H1 (cell line): ENCODE data around the gene MPRIP. TPM values are rescaled to one million over a fixed set of nuclear protein-coding genes. Genes with fewer than 3 reads are reported as not detected.

Source experiments
- CTCF ChIA-PET: fragments of 300-600 bp; sonication (Branson Sonifier 250); formaldehyde crosslinking; loops from one replicate; lab custom pipeline; 2021; ENCODE audit not compliant: partially characterized antibody; lab: Charles Lee
- POLR2A ChIA-PET: fragments of 300-600 bp; sonication (Branson Sonifier 250); formaldehyde crosslinking; loops from one replicate; lab custom pipeline; 2021; ENCODE audit warnings: inconsistent platforms; ENCODE audit not compliant: partially characterized antibody; lab: Charles Lee
- DNase-seq, 2 experiments: peaks; one replicate each; pipeline versions ENCODE4 v3.0.0 to v3.0.0-alpha.2; 2010 to 2022; ENCODE audit warnings: low spot score in 2 of 2, low read depth in 1 of 2, mixed read lengths in 1 of 2
- FAIRE-seq: peaks from 2 replicates; lab custom pipeline; 2011; peaks lifted over from hg19 to GRCh38; lab: Jason Lieb, UNC
- H2AFZ ChIP-seq: 2 replicates; pipeline ENCODE4 v1.8.1; 2012; ENCODE audit warnings: low read length, inconsistent platforms
- H2AK5ac ChIP-seq: 2 replicates; pipeline ENCODE4 v1.6.1; 2013; ENCODE audit warnings: low read depth, low read length
- H2BK120ac ChIP-seq: replicated peaks from 2 replicates; pipeline ENCODE3; 2013; ENCODE audit warnings: low read depth, low read length, inconsistent platforms
- H2BK12ac ChIP-seq: 2 replicates; pipeline ENCODE4 v1.6.1; 2013; ENCODE audit warnings: low read depth, low read length
- H2BK15ac ChIP-seq: 2 replicates; pipeline ENCODE4 v1.6.1; 2013; ENCODE audit warnings: low read length
- H2BK20ac ChIP-seq: 2 replicates; pipeline ENCODE4 v1.6.1; 2013; ENCODE audit warnings: low read length
- H2BK5ac ChIP-seq: 2 replicates; pipeline ENCODE4 v1.6.1; 2013; ENCODE audit warnings: low read depth, low read length
- H3K14ac ChIP-seq: 2 replicates; pipeline ENCODE4 v1.6.1; 2013; ENCODE audit warnings: inconsistent platforms; ENCODE audit not compliant: insufficient read length
- H3K18ac ChIP-seq: 2 replicates; pipeline ENCODE4 v1.6.1; 2013; ENCODE audit warnings: low read length; ENCODE audit errors: extremely low read depth
- H3K23ac ChIP-seq: 2 replicates; pipeline ENCODE4 v1.6.1; 2013; ENCODE audit warnings: inconsistent platforms; ENCODE audit not compliant: insufficient read length
- H3K23me2 ChIP-seq: 2 replicates; pipeline ENCODE4 v1.6.1; 2013; ENCODE audit warnings: low read depth, low read length
- H3K27ac ChIP-seq: 2 replicates; pipeline ENCODE4 v1.6.1; 2011; ENCODE audit warnings: low read depth, low read length, inconsistent platforms
- H3K27me3 ChIP-seq, 4 experiments: replicated peaks in 1 of 4; 1 replicate in 1 of 4; 2 replicates in 3 of 4; pipeline versions ENCODE4 v1.6.1 to v1.8.1; 2011 to 2013; ENCODE audit warnings: low read length in 3 of 4, mild to moderate bottlenecking in 3 of 4, inconsistent platforms in 2 of 4, mixed read lengths in 2 of 4, moderate library complexity in 1 of 4; ENCODE audit not compliant: control insufficient read depth in 3 of 4, insufficient read depth in 3 of 4; ENCODE audit errors: extremely low read depth in 1 of 4
- H3K36me3 ChIP-seq, 4 experiments: 2 replicates each; pipeline versions ENCODE4 v1.6.1 to v1.8.1; 2011 to 2013; ENCODE audit warnings: mild to moderate bottlenecking in 4 of 4, low read length in 3 of 4, moderate library complexity in 2 of 4, control low read depth in 1 of 4, inconsistent platforms in 1 of 4; ENCODE audit not compliant: insufficient read depth in 4 of 4, control insufficient read depth in 2 of 4
- H3K4ac ChIP-seq: replicated peaks from 2 replicates; pipeline ENCODE3; 2013; ENCODE audit warnings: low read length, low read depth, mixed read lengths, inconsistent platforms; ENCODE audit not compliant: insufficient read length
- H3K4me1 ChIP-seq, 4 experiments: replicated peaks in 1 of 4; 1 replicate in 1 of 4; 2 replicates in 3 of 4; pipeline versions ENCODE4 v1.6.1 to v1.8.1; 2011 to 2013; ENCODE audit warnings: low read length in 3 of 4, inconsistent platforms in 2 of 4, mixed read lengths in 1 of 4; ENCODE audit not compliant: insufficient read depth in 4 of 4, control insufficient read depth in 3 of 4
- H3K4me2 ChIP-seq, 2 experiments: 2 replicates each; pipeline versions ENCODE4 v1.6.1 to v1.8.1; 2011 to 2013; ENCODE audit warnings: low read depth in 2 of 2, low read length in 2 of 2, control low read depth in 1 of 2, inconsistent platforms in 1 of 2, mild to moderate bottlenecking in 1 of 2; ENCODE audit not compliant: insufficient read depth in 1 of 2
- H3K4me3 ChIP-seq, 4 experiments: fragments of 200-600, 300-600 bp in 1 of 4; sonication (generic), shearing (Covaris generic), sonication (Bioruptor Twin) in 1 of 4; 2 replicates each; pipeline versions ENCODE4 v1.5.1 to v1.8.1; 2011 to 2016; ENCODE audit warnings: low read length in 4 of 4, low read depth in 3 of 4, control low read depth in 2 of 4, inconsistent platforms in 2 of 4, mild to moderate bottlenecking in 2 of 4, mixed read lengths in 1 of 4, moderate library complexity in 1 of 4; ENCODE audit not compliant: insufficient read depth in 2 of 4; ENCODE audit errors: extremely low read depth in 1 of 4
- H3K56ac ChIP-seq: replicated peaks from 2 replicates; pipeline ENCODE3; 2013; ENCODE audit warnings: low read depth, mild to moderate bottlenecking, mixed read lengths, low read length, inconsistent platforms; ENCODE audit not compliant: insufficient read length
- H3K79me1 ChIP-seq: 2 replicates; pipeline ENCODE4 v1.6.1; 2013; ENCODE audit warnings: low read depth, low read length, control low read depth
- H3K79me2 ChIP-seq, 2 experiments: 2 replicates each; pipeline versions ENCODE4 v1.6.1 to v1.8.1; 2012 to 2013; ENCODE audit warnings: low read length in 2 of 2, mild to moderate bottlenecking in 2 of 2, inconsistent platforms in 1 of 2; ENCODE audit not compliant: insufficient read depth in 2 of 2, control insufficient read depth in 1 of 2
- H3K9ac ChIP-seq, 4 experiments: replicated peaks in 1 of 4; 1 replicate in 1 of 4; 2 replicates in 3 of 4; pipeline versions ENCODE4 v1.6.1 to v1.8.1; 2011 to 2013; ENCODE audit warnings: low read depth in 3 of 4, low read length in 3 of 4, control low read depth in 2 of 4, mild to moderate bottlenecking in 2 of 4, moderate library complexity in 2 of 4, inconsistent platforms in 1 of 4; ENCODE audit errors: extremely low read depth in 1 of 4
- H3K9me3 ChIP-seq, 2 experiments: 2 replicates each; pipeline versions ENCODE4 v1.6.1 to v1.8.1; 2012 to 2013; ENCODE audit warnings: mild to moderate bottlenecking in 2 of 2, moderate library complexity in 2 of 2, control low read depth in 1 of 2, inconsistent platforms in 1 of 2, low read depth in 1 of 2, low read length in 1 of 2, mixed read lengths in 1 of 2; ENCODE audit not compliant: insufficient read depth in 2 of 2
- H4K20me1 ChIP-seq, 2 experiments: replicated peaks in 1 of 2; 2 replicates each; pipeline versions ENCODE3 to v1.8.1; 2011 to 2013; ENCODE audit warnings: inconsistent platforms in 2 of 2, low read length in 2 of 2, mild to moderate bottlenecking in 1 of 2; ENCODE audit not compliant: insufficient read depth in 2 of 2, control insufficient read depth in 1 of 2
- H4K5ac ChIP-seq: 2 replicates; pipeline ENCODE4 v1.6.1; 2013; ENCODE audit warnings: low read length, low read depth, mixed read lengths, inconsistent platforms; ENCODE audit not compliant: insufficient read length
- H4K8ac ChIP-seq: 2 replicates; pipeline ENCODE4 v1.8.0; 2013; ENCODE audit warnings: mild to moderate bottlenecking, moderate library complexity, low read length, inconsistent platforms; ENCODE audit not compliant: insufficient read depth; ENCODE audit errors: extremely low read depth
- H4K91ac ChIP-seq: replicated peaks from 2 replicates; pipeline ENCODE3; 2013; ENCODE audit warnings: low read length, mixed read lengths, inconsistent platforms; ENCODE audit not compliant: insufficient read length
- ATF2 ChIP-seq: IDR thresholded peaks from 2 replicates; pipeline ENCODE4 v1.6.1; 2012; ENCODE audit warnings: low read length, inconsistent platforms
- CBX5 ChIP-seq: fragments of 300-800, 300-1000 bp; sonication (generic); IDR thresholded peaks from 2 replicates; pipeline ENCODE4 v1.7.1; 2016; ENCODE audit warnings: antibody characterized with exemption, low read length, low read depth
- CTCF ChIP-seq, 3 experiments: IDR thresholded peaks; 1 replicate in 2 of 3; 2 replicates in 1 of 3; pipeline versions ENCODE4 v1.5.1 to v1.6.1; 2011; ENCODE audit warnings: low read length in 3 of 3, mild to moderate bottlenecking in 3 of 3, inconsistent platforms in 2 of 3, low read depth in 1 of 3, moderate library complexity in 1 of 3; ENCODE audit not compliant: insufficient read depth in 1 of 3; ENCODE audit errors: control extremely low read depth in 1 of 3
- E2F6 ChIP-seq: IDR thresholded peaks from 2 replicates; pipeline ENCODE4 v1.6.1; 2012; ENCODE audit warnings: inconsistent platforms
- NRF1 ChIP-seq: IDR thresholded peaks from 2 replicates; pipeline ENCODE4 v1.6.1; 2011; ENCODE audit warnings: mild to moderate bottlenecking, low read depth, low read length, improper control_type of control experiment
- WGBS, 2 experiments: shearing (Covaris generic) in 1 of 2; methylation state at CpG; one replicate each; pipeline versions ENCODE4 v1.1.6 to v1.1.7; 2013 to 2015; ENCODE audit warnings: low lambda C conversion rate in 2 of 2, mixed read lengths in 2 of 2, inconsistent platforms in 1 of 2, low coverage in 1 of 2, missing lambda C conversion rate in 1 of 2; ENCODE audit not compliant: insufficient replicate concordance in 2 of 2, insufficient coverage in 1 of 2, insufficient read length in 1 of 2; ENCODE audit errors: extremely low coverage in 1 of 2, missing lambda C conversion rate in 1 of 2; 5-methylcytosine and 5-hydroxymethylcytosine counted together
- polyA plus RNA-seq, 7 experiments: library from polyadenylated mRNA; depleted of rRNA in 3 of 7; stranded (reverse) in 5 of 7; unstranded in 2 of 7; fragments of >200 nt in 5 of 7; fragments of 200-250 nt in 2 of 7; gene quantifications; 1 replicate in 5 of 7; 2 replicates in 1 of 7; 4 replicates in 1 of 7; pipeline versions ENCODE4 v1.2.1 to v1.2.3, GENCODE V29; 2011 to 2013; ENCODE audit warnings: missing spikeins in 2 of 7, mixed read lengths in 2 of 7
- total RNA-seq: library from RNA; stranded (reverse); fragmentation: NEBNext Ultra II Directional; extraction: Animal tissue kit (Norgen Biotek cat#: 25700); gene quantifications from 2 replicates; pipeline ENCODE4 v1.2.1, GENCODE V29; 2021

The MPRIP gene
- total and polyA plus RNA-seq, 2 of the 8 experiments (the other 6 are each of a cell fraction or from before 2014, with no cell fraction given), result 48.6 to 146 TPM

- Histone ChIP-seq H2AK5ac (no peak overlapping the region), H3K23me2 (no peaks in the 10 kb centered on the region), H3K14ac (no peak overlapping the region), H3K9me3 (no peaks in the 10 kb centered on the region), H3K4me3 (no peak overlapping the region), H3K18ac (no peak overlapping the region), H2BK120ac (no peak overlapping the region), H2AFZ (no peak overlapping the region), H3K79me2 (no peaks in the 10 kb centered on the region; a peak in 1 of 4 replicates), H4K5ac (no peak overlapping the region), H4K8ac (no peak overlapping the region), H3K4ac (no peak overlapping the region), H3K36me3 (no peaks in the 10 kb centered on the region), H2BK12ac (no peak overlapping the region), H3K56ac (no peak overlapping the region), H4K91ac (no peak overlapping the region), H2BK20ac (no peak overlapping the region), H2BK15ac (no peak overlapping the region), H3K23ac (no peak overlapping the region), H3K4me2 (no peak overlapping the region), H3K79me1 (peaks cover 14% of the 10 kb centered on the region), H3K4me1 (peaks cover 0 to 8% (median 2%) of the 10 kb centered on the region in 4 experiments; a peak in 4 of 7 replicates), H4K20me1 (peaks cover 2 to 5% of the 10 kb centered on the region in 2 experiments), H3K27ac (no peak overlapping the region), H3K27me3 (no peaks in the 10 kb centered on the region), H2BK5ac (no peak overlapping the region), H3K9ac (no peak overlapping the region)
- ChIA-PET CTCF (interaction anchor here (0.6 to 4.4 kb wide), 6 partner anchors 34 to 72 kb away, joined by 3 to 14 read pairs (median 4); no protein-coding TSS in a partner anchor), POLR2A (no interaction called here)
- FAIRE-seq (no peak), DNase-seq (no peak)
- TF ChIP-seq CTCF (IDR thresholded peaks at IDR 0.05; ENCODE audit: control extremely low read depth in 1 of 3, insufficient read depth in 1 of 3, low read depth in 1 of 3, low read length in 3 of 3) (peak in 1 of 3 experiments; percentile 6; a peak in 1 of 4 replicates), NRF1 (no peak), E2F6 (no peak), ATF2 (no peak), CBX5 (no peak)
- 92% methylated on average over 13 of the region's 13 CpGs; no CpG with 5 or more reads in 1 of the 2 experiments for WGBS, 2 experiments
These were observed 45.3 kb downstream of the MPRIP start for GRCh38 chr17:17087424-17088015.
